Mucosa of rectum (tissue), 2 donors: ENCODE results near the gene CENPS.
A peak's percentile ranks its signal among the peaks of the same experiment; 100 is the strongest.
"Not testable (repeated sequence)": the region's sequence is repeated elsewhere in the genome, so short reads cannot be mapped to it uniquely, and the experiment has no call there.

Experiments
- H3K27ac ChIP-seq, 2 donors: one replicate each; pipeline ENCODE4 v1.7.0; 2013; ENCODE audit warnings: inconsistent platforms in 2 of 2, low read depth in 2 of 2, low read length in 2 of 2
- H3K27me3 ChIP-seq, 2 donors: one replicate each; pipeline ENCODE4 v1.7.0; 2013; ENCODE audit warnings: low read length in 2 of 2; ENCODE audit not compliant: control insufficient read depth in 2 of 2, insufficient read depth in 2 of 2
- H3K36me3 ChIP-seq, 2 donors: one replicate each; pipeline ENCODE4 v1.7.0; 2013; ENCODE audit warnings: low read length in 2 of 2; ENCODE audit not compliant: control insufficient read depth in 2 of 2, insufficient read depth in 2 of 2
- H3K4me1 ChIP-seq, 2 donors: one replicate each; pipeline ENCODE4 v1.7.0; 2013; ENCODE audit warnings: low read length in 2 of 2, mild to moderate bottlenecking in 1 of 2; ENCODE audit not compliant: control insufficient read depth in 2 of 2, insufficient read depth in 2 of 2
- H3K4me3 ChIP-seq, 2 donors: one replicate each; pipeline ENCODE4 v1.7.0; 2013; ENCODE audit warnings: low read length in 2 of 2
- H3K9ac ChIP-seq, 2 donors: one replicate each; pipeline ENCODE4 v1.7.0; 2013; ENCODE audit warnings: low read length in 2 of 2, low read depth in 1 of 2, mild to moderate bottlenecking in 1 of 2
- H3K9me3 ChIP-seq, 2 donors: one replicate each; pipeline ENCODE4 v1.7.0; 2013; ENCODE audit warnings: low read length in 2 of 2; ENCODE audit not compliant: control insufficient read depth in 2 of 2
- donor health status: healthy.
- donor health status: Normal muscosa, but diverticular disease.

CENPS gene

DNA sequence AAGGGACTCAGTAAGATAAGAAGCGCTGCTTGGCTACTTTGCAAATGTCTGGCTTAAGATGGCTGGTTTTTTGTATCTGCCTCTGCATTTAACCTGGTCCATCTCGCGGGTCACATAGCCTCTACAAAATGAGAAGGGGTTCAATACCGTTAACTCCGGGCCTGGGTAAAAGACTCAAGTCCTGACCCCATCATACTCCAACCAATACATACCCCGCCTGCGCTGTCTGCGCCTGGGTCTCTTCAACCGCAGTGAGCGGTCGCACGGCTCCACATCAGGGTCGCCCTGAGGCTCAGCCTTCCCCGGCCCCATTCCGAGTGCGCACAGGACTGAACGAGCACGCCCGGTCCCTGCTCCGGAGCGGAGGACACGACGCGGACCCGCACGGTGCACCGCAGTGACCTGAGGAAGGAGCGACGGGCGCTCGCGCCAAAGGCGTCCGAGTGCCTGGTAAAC is 31.9 kb upstream of the CENPS start:
- H3K9ac ChIP-seq, result peak overlapping the region; percentile 80 to 88

DNA sequence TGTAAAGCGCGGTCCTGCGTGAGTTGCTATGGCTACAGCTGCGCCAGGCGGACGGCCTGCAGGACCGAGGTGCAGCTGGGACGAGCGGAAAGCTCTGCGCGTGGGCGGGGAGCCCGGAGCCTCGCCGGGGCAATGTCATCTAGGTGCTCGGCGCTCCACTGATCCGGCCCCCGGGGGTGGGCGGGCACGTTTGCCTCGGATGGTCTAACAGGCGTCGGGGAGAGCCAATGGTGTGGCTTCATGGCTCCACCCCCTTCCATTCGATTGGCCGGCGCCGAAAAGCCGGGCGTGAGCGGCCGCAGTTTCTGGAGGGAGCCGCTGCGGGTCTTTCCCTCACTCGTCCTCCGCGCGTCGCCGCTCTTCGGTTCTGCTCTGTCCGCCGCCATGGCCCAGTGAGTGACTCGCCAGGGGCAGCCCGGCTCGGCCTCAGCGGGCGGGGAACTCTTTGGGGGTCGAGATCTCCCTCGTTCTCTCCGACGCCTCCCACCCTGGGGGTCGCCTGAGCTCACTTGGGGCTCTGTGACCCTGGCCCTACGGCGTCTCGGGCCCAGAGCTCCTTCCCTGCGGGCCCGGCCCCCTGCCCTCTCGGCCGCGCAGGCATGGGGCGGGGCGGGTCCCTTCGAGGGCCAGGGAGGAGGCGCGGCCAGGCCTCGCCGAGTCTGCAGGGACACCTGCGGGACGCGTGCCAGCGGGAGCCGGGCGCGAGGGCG is 31.3 kb upstream of the CENPS start, which contains the start of gene PGD:
PGD (plus strand) TSS at position 331 of the 710 bp plus-strand sequence; CDS start at position 385, 54 bp downstream.
- Histone ChIP-seq H3K36me3 (peaks cover 7 to 12% of the 10 kb centered on the region in 2 donors), H3K27ac (peak within 1 kb of the TSS; percentile 92 to 93), H3K4me3 (peak within 1 kb of the TSS; percentile 87 to 89), H3K9me3 (no peaks in the 10 kb centered on the region), H3K4me1 (peaks cover 15 to 21% of the 10 kb centered on the region in 2 donors), H3K27me3 (no peaks in the 10 kb centered on the region), H3K9ac (peak within 1 kb of the TSS; percentile 80 to 88)

More for the DNA sequence above, 31.9 kb upstream of the CENPS start:
- Histone ChIP-seq H3K27ac (peak overlapping the region in 1 of 2 donors; percentile 43), H3K36me3 (peaks cover 4 to 7% of the 10 kb centered on the region in 2 donors), H3K9me3 (no peaks in the 10 kb centered on the region), H3K4me3 (peak overlapping the region; percentile 87 to 89), H3K4me1 (peaks cover 15 to 21% of the 10 kb centered on the region in 2 donors), H3K27me3 (no peaks in the 10 kb centered on the region)

GRCh38 chr1:10399444-10399941 is 30.7 kb upstream of the CENPS start:
- Histone ChIP-seq H3K4me3 (peak overlapping the region; percentile 87 to 89), H3K27me3 (no peaks in the 10 kb centered on the region), H3K4me1 (peaks cover 15 to 21% of the 10 kb centered on the region in 2 donors), H3K9me3 (no peaks in the 10 kb centered on the region), H3K9ac (peak overlapping the region; percentile 58 to 88), H3K36me3 (peaks cover 13 to 17% of the 10 kb centered on the region in 2 donors), H3K27ac (peak overlapping the region; percentile 92 to 93)

- no peaks in the 10 kb centered on the region for H3K27me3 ChIP-seq
- H3K4me1 ChIP-seq, result peaks cover 15 to 21% of the 10 kb centered on the region in 2 donors
- H3K9ac ChIP-seq, result peak overlapping the region; percentile 58 to 88
- H3K9me3 ChIP-seq, result no peaks in the 10 kb centered on the region
- H3K27ac ChIP-seq, result no peak overlapping the region
- peaks cover 15 to 22% of the 10 kb centered on the region in 2 donors for H3K36me3 ChIP-seq
- H3K4me3 ChIP-seq, result peak overlapping the region; percentile 87 to 89
Measured at GRCh38 chr1:10400013-10400412, 30.2 kb upstream of the CENPS start.

DNA sequence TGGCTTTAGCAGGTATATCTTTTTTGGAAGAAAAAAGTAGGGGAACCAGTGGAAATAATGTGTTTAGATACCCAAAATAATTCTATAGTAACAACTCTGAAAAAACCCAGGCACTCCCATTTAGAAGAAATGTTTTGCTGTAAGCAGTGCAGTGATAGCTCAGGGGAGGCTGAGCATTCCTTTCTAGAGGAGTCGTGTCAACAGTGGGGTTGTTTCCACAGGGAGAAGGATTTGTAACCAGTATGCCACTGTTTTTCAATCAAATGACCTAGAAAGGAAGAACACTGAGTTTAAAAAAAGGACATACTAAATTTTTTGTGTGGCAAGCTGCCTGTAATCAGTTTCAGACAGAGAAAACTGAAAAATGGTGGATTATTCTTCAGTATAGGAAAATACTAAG is 29.0 kb upstream of the CENPS start:
- Histone ChIP-seq H3K9me3 (no peaks in the 10 kb centered on the region), H3K36me3 (peaks cover 16 to 29% of the 10 kb centered on the region in 2 donors), H3K27me3 (no peaks in the 10 kb centered on the region), H3K27ac (no peak overlapping the region), H3K9ac (no peak overlapping the region), H3K4me1 (peaks cover 15 to 21% of the 10 kb centered on the region in 2 donors), H3K4me3 (no peak overlapping the region)

- no peak overlapping the region for H3K9ac ChIP-seq
- no peak overlapping the region for H3K4me3 ChIP-seq
- H3K9me3 ChIP-seq, result no peaks in the 10 kb centered on the region
- no peaks in the 10 kb centered on the region for H3K27me3 ChIP-seq
- peaks cover 27 to 44% of the 10 kb centered on the region in 2 donors for H3K36me3 ChIP-seq
- H3K27ac ChIP-seq, result no peak overlapping the region
- peaks cover 15 to 21% of the 10 kb centered on the region in 2 donors for H3K4me1 ChIP-seq
Measured at GRCh38 chr1:10402729-10403274, 27.4 kb upstream of the CENPS start.

DNA sequence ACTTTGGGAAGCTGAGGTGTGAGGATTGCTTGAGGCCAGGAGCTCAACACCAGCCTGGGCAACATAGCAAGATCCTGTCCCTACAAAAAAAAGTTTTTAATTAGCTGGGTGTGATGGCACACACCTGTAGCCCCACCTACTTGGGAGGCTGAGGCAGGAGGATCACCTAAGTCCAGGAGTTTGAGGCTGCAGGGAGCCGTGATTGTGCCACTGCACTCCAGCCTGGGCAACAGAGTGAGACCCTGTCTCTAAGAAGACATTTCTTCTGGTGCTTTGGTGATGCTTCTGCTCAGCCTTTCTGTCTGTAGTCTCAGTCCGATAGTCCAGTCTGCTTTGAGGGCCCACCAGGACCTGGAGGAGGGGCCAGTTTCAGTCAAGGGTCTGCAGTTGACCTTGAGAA is 23.0 kb upstream of the CENPS start:
- Histone ChIP-seq H3K4me1 (no peaks in the 10 kb centered on the region), H3K36me3 (peaks cover 59 to 81% of the 10 kb centered on the region in 2 donors), H3K27ac (no peak overlapping the region), H3K27me3 (no peaks in the 10 kb centered on the region), H3K9ac (no peak overlapping the region), H3K4me3 (no peak overlapping the region), H3K9me3 (no peaks in the 10 kb centered on the region)

- H3K27me3 ChIP-seq, result no peaks in the 10 kb centered on the region
- H3K27ac ChIP-seq, result peak overlapping the region in 1 of 2 donors; percentile 28
- H3K36me3 ChIP-seq, result peaks cover 53 to 69% of the 10 kb centered on the region in 2 donors
- H3K9ac ChIP-seq, result no peak overlapping the region
- H3K9me3 ChIP-seq, result no peaks in the 10 kb centered on the region
- no peaks in the 10 kb centered on the region for H3K4me1 ChIP-seq
- no peak overlapping the region for H3K4me3 ChIP-seq
Measured at GRCh38 chr1:10415211-10415930, 14.9 kb upstream of the CENPS start.

DNA sequence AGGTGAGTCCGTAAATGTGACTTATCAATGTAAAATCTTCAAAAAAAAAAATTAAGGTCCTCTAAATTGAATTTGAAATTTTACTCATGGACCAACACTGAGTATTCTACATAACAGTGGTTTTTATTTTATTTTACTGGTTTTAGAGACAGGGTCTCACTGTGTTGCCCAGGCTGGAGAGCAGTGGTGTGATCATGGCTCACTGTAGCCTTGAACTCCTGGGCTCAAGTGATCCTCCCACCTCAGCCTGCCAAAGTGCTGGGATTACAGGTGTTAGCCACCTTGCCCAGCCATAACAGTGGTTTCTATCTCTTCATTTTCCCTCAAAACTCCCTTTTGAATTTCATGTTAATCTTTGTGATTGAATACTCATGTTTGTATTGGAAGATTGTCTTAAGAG is 14.3 kb upstream of the CENPS start:
- H3K27ac ChIP-seq, H3K9me3 ChIP-seq, H3K9ac ChIP-seq, H3K4me1 ChIP-seq, H3K27me3 ChIP-seq, H3K4me3 ChIP-seq: not testable (repeated sequence)
- H3K36me3 ChIP-seq, result peaks cover 51 to 69% of the 10 kb centered on the region in 2 donors

GRCh38 chr1:10418741-10419140 is 11.5 kb upstream of the CENPS start:
- not testable (repeated sequence) for H3K27ac ChIP-seq, H3K4me1 ChIP-seq, H3K4me3 ChIP-seq, H3K9ac ChIP-seq, H3K9me3 ChIP-seq, H3K27me3 ChIP-seq
- peaks cover 27 to 44% of the 10 kb centered on the region in 2 donors for H3K36me3 ChIP-seq
